PC-9 (cell line): ENCODE data around the gene FLAD1.

ENCODE experiments used
- EZH2 ChIP-seq: fragments of 200-600 bp; sonication (generic); IDR thresholded peaks from 2 replicates; pipeline ENCODE4 v1.8.0; 2017; ENCODE audit warnings: antibody characterized with exemption, low read depth
- TF ChIP-seq, protein P1 (sequence below): fragments of 200-600 bp; sonication (generic); conservative IDR thresholded peaks from 2 replicates; pipeline ENCODE4 v1.6.1; 2017; ENCODE audit warnings: mixed run types, antibody characterized with exemption, mild to moderate bottlenecking, moderate library complexity

GRCh38 chr1:154963643-154964042 lies 19.5 kb upstream of the FLAD1 start:
- TF ChIP-seq, protein P1, sequence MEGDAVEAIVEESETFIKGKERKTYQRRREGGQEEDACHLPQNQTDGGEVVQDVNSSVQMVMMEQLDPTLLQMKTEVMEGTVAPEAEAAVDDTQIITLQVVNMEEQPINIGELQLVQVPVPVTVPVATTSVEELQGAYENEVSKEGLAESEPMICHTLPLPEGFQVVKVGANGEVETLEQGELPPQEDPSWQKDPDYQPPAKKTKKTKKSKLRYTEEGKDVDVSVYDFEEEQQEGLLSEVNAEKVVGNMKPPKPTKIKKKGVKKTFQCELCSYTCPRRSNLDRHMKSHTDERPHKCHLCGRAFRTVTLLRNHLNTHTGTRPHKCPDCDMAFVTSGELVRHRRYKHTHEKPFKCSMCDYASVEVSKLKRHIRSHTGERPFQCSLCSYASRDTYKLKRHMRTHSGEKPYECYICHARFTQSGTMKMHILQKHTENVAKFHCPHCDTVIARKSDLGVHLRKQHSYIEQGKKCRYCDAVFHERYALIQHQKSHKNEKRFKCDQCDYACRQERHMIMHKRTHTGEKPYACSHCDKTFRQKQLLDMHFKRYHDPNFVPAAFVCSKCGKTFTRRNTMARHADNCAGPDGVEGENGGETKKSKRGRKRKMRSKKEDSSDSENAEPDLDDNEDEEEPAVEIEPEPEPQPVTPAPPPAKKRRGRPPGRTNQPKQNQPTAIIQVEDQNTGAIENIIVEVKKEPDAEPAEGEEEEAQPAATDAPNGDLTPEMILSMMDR, result no peak
- no peak for TF ChIP-seq EZH2
